22Rv1 (cell line): ENCODE data around the gene SMOC2.

Source experiments
- CTCF ChIP-seq: fragments of 450-650 bp; IDR thresholded peaks from 2 replicates; pipeline ENCODE4 v1.5.1; 2017; ENCODE audit warnings: mild to moderate bottlenecking
- ZFX ChIP-seq: fragments of 450-650 bp; IDR thresholded peaks from 2 replicates; pipeline ENCODE4 v1.6.1; 2017; ENCODE audit warnings: antibody characterized with exemption, borderline replicate concordance

- TF ChIP-seq CTCF (no peak), ZFX (no peak)
Measured at GRCh38 chr6:168576388-168576787, 135.4 kb downstream of the SMOC2 start.
